ENCODE data around the gene THTPA.

The THTPA gene

GRCh38 chr14:23567186-23568020, 11.3 kb downstream of the THTPA start, which contains the start of gene AP1G2:
Gene AP1G2 (minus strand): TSS chr14:23567791. CDS start chr14:23567314, 477 bp downstream.
- DNase-seq (ENCODE audit: low spot score), result peak; percentile 89

GRCh38 chr14:23568021-23568599, 12.0 kb downstream of the THTPA start:
- no peak for DNase-seq (ENCODE audit: low spot score)

GRCh38 chr14:23568600-23569331, 12.7 kb downstream of the THTPA start:
- DNase-seq (ENCODE audit: low spot score), result no peak

- DNase-seq (ENCODE audit: low spot score), result no peak
Observed at GRCh38 chr14:23569443-23570151, 13.5 kb downstream of the THTPA start.

DNA sequence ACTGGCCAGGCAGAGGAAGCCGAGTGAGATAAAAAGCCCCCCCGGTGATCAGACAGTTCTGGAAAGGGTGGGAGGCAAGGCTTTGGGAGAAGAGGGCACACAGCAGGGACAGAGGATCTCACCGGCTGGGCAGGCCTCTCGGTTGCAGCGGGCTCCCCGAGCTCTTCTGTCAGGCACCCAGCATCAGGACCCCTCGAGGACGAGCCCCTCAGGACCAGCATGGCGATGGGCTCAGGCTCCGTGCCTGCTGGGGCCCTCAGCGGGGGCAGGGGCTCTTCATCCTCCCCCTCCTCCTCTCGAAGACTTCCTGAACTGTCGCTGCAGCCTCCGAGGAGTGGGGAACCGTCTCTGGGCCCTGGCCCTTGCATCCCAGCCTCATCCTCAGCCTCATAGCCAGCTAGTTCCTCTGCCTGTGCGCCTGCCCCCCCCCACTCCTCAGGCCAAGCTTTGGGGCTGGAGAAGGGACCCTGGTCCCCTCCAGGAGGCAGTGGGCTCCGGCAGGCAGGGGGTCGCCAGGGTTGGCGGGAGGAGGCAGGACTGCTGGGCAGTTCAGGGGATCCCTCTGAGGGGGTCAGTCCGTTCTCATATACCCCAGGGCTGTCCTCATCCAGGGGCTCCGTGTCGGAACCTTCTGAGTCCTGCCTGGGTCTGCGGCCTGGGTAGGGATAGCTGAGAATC, 14.9 kb downstream of the THTPA start:
- no peak for DNase-seq (ENCODE audit: low spot score)

- DNase-seq (ENCODE audit: low spot score), result no peak
Observed at GRCh38 chr14:23571701-23572523, 15.8 kb downstream of the THTPA start.

DNA sequence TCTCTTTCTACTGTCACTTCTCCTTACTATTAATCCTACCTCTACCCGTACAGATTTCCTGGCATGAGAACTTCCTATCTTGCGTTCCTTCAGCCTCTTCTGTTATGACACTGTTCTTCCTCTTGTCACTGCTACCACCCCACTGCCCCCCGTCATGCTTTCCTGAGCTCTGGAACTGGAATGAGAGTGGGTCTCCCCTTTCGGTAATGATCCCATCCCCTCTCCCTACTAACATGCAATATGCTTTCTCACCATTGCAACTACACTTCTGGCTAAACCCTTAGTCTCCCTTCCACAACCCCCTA, 16.4 kb downstream of the THTPA start:
- no peak for DNase-seq (ENCODE audit: low spot score)

- no peak for DNase-seq (ENCODE audit: low spot score)
Observed at GRCh38 chr14:23572836-23573235, 16.8 kb downstream of the THTPA start.

- no peak for DNase-seq (ENCODE audit: low spot score)
Observed at GRCh38 chr14:23573384-23574015, 17.4 kb downstream of the THTPA start.

GRCh38 chr14:23577004-23577681, 21.1 kb downstream of the THTPA start:
- DNase-seq (ENCODE audit: low spot score), result no peak

- DNase-seq (ENCODE audit: low spot score), result no peak
Observed at GRCh38 chr14:23577710-23578392, 21.8 kb downstream of the THTPA start.

DNA sequence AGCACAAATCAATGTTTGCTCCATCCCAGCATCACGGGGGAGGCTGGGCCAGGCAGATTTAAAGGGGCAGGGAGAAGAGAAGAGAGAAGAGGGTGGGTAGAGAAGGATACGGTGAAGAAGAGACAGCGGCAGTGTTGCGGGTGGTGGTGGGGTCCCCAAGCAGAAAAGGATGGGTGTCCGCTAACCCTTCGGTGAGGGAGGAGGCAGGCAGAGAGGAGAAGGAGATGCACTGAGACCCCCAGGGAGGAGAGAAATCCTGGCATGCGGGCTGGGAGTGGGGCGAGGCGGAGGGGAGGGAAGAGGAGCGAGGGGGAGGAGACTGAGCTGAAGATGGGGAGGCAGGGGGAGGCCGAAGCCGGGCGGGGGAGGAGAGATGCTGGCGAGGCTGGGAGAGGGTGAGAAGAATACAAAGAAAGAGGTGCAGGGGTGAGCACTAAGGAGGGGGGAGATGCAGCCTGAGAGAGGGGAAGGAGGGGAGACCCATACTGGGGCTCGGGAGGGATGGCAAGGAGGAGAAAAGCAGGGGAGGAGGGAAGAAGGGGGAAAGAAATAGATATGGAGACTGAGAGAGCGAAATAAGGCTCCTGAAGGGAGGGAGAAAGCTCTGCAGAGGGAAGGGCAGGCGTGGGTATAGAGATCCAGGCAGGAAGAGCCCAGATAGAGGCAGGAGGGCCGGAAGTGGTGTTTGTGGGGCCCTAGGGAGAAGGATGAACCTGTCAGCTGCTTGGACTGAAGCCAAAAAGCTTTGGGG, 22.7 kb downstream of the THTPA start, which contains the start of gene JPH4:
JPH4 (minus strand) TSS at position 231 of the 751 bp plus-strand sequence. CDS start 1,337 bp downstream, outside the sequence.
- no peak for DNase-seq (ENCODE audit: low spot score)

- DNase-seq (ENCODE audit: low spot score), result no peak
Observed at GRCh38 chr14:23579311-23579630, 23.2 kb downstream of the THTPA start.

DNA sequence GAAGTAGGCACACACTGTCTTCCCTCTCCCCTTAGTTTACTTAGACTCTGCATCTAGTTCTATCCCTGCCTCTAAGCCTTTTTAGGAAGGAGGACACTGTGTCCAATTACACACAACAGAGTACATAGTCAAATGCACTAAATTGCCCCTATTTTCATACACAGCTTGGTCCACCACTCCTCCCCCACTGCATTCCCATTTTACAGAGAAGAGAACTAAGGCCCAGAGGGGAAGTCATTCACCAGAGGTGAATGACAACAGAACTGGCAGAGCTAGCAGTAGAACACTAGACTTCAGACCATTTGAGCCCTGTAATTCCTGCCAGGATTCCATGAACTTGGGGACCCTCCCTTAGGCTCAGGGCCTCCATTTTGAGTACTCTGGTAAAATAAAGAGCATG, 23.7 kb downstream of the THTPA start:
- DNase-seq (ENCODE audit: low spot score), result no peak

GRCh38 chr14:23580152-23580926, 24.3 kb downstream of the THTPA start:
- DNase-seq (ENCODE audit: low spot score), result no peak

DNA sequence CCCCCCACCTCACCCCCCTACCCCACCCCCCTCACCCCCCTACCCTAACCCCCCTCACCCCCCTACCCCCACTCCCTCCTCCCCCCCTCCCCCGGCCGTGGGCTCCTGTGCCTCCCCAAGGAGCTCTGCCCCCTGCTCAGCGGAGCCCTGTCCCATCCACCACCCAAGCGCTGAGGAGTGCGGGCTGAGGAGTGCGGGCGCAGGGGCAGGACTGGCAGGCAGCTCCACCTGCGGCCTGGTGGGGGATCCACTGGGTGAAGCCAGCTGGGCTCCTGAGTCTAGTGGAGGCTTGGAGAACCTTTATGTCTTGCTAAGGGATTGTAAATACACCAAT, 24.8 kb downstream of the THTPA start:
- DNase-seq (ENCODE audit: low spot score), result no peak

GRCh38 chr14:23582906-23583760, 27.1 kb downstream of the THTPA start:
- no peak for DNase-seq (ENCODE audit: low spot score)
